HG03521 (cell line): ENCODE data around the gene ZSWIM6.

ENCODE experiments used
- ATAC-seq: cut with Tn5 transposase; IDR thresholded peaks from one replicate; pipeline ENCODE4 v1.9.1; 2021; ENCODE audit warnings: mild to moderate bottlenecking, moderate library complexity; ENCODE audit not compliant: unreplicated experiment

Gene ZSWIM6

DNA sequence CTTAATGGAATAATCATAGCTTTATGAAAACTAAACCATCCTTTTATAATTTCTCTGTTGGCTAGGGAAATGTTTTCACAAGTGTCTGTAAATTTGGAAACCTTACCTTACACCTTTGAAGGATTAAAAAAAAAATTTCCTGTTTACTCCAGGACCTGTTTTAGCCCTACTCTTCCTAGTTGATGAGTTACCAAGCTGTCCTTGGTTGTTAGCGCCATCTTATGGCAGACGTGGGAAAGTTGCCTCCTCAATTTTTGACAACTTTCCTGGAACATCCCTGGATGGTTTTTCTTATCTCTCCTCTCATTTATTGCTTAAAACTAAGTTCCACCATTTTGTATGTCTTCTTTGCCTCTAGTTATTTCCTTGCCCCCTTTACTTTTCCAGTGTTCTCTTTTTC lies 25.7 kb downstream of the ZSWIM6 start:
- ATAC-seq = no peak

DNA sequence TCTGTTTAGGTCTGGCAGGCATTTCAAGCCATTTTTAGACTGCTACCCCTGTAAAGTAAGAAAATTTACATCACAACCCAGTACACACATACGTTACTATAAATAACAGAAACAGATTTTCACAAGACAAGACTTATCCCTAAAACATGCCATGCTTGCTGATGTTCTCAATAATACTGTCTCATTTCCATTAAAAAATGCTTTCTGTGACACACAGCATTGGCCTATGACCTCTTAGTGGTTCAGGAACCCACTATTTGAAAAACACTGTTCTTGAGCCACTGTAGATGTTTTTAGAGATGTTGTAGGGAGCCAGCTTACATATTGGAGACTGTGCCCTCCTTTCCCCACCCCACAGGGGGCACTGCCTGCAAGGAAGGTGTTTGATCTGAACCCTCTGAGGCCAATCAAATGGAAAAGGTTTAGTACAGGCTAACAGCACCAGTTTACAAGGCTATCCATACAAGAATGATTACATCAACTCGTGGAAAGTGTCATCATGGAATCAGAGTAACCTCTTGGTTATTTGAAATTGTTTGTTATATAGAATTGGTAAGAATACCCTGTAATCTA lies 30.8 kb downstream of the ZSWIM6 start:
- no peak for ATAC-seq

DNA sequence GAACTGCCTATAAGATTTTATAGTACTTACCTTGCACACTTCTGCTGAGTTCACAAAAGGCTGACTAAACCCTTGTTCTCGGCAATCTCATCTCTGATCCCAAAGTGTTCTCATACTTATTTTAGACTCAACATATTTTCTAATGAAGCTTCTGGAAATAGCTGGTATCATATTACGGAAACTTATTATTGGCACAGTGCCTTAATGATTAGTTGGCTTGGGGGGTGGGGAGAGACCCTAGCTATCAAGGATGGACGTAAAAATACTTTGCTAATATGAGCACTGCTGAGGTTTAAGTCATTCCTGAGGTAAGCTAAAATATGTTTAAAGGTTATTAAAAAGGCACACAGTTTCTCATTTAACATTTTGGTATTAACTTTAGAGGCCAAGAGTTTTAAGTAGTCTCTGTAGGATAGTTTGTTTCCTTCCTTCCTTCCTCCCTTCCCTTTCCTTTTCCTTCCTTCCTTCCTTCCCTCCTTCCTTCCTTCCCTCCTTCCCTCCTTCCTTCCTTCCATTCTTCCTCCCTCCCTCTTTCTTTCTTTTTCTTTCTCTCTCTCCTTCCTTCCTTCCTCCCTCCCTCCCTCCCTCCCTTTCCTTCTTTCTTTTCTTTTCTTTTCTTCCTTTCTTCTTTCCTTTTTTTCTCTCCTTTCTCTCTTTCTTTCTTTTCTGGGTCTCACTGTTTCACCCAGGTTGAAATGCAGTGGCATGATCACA lies 31.5 kb downstream of the ZSWIM6 start:
- no peak for ATAC-seq

DNA sequence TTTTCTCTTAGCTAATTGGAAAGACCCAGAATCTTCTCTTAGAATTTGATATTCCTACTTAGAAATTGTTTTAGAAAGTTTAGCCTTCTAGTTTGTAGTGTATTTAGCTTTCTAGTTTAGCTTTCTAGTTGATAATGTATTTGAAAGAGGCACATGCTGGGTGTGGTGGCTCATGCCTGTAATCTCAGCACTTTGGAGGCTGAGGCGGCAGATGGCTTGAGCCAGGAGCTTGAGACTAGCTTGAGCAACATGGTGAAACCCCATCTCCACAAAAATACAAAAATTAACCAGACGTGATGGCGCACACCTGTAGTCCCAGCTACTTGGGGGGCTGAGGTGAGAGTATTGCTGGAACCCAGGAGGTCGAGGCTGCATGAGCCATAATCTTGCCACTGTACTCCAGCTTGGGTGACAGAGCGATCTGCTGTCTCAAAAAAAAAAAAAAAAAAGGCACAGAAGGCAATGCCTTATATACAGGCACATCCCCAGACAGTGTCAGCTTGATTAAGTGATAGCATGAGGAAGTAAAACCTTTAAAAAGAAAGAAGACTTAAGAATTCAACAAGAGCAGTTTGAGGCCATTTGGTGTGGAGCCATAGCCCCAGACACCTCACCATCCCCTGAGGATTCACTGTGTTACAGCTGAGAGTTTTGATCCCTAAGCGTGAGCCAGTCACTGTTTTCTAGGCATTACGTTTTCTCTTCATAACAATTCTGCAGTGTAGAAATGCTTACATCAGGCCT lies 34.6 kb downstream of the ZSWIM6 start:
- ATAC-seq = no peak

DNA sequence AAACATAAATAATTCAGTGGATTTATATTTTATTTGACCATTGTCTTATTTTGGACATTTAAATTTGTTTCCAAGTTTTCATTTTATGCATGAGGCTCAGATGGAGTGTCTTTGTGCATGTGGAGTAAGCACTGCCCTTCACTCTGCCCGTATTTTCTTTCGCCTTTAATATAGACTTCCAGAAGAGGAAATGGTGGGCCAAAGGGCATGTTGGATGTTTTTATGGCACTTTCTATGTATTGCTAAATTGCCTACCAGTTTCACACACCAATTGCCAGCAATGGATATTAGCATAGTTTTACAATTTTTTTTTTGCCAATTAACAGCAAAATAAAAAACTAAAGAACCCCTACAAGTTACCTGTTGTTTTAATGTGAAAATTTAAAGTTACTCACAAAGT lies 38.4 kb downstream of the ZSWIM6 start:
- ATAC-seq = no peak

DNA sequence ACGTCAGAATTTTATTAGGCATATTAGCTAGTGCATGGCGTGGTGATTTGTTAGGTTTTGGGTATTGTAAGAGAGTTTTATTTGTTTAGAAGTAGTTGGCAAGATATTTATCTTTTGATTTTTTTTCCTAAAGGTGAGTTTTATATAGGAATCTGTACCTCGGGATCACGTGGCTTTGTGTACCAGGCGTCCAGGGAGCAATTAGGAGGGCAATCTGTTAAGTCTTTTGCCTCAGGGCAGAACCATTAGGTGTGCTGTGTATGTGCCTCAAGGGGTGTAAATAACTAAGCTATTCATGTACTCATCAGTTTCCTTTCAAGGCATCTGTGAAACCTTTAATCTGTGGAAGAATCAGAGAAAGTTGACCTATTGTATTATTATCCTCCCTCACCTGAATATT lies 39.4 kb downstream of the ZSWIM6 start:
- no peak for ATAC-seq

DNA sequence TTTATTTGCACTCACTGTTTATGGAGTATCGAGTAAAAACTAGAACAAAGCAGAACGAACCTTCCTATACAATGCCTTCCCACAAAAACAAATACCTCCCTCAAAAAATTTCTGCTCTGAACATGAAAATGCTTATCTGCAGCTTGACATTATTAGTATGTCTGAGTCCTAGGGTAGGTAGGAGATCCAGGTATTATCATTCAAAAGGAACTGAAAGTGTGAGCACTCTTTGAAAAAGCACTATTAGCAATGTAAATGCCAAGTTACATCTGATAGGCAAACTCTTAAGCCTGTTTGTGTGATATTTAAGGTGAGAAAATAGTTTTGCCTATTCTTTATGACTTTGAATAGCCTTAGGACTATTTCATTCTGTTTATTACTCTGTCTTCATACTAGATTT lies 47.6 kb downstream of the ZSWIM6 start:
- ATAC-seq = no peak

DNA sequence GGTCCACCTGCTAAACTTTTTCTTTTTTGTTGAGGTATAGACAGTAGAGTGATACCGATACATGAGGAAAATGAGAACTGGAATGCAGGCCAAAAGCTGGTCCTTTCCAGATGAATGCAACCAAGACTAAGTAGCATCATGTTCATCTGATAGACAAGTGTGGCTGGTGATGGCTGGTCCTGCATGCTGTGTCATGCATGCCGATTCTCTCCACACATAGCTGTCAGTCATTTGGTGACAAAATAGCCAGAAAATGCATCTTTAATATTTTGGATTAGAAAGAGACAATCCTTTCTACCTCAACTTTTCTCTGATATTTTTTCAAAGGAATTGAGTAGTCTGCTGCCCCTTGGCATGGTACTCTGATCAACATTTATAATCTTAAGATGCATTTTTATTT lies 49.9 kb downstream of the ZSWIM6 start:
- ATAC-seq = no peak

DNA sequence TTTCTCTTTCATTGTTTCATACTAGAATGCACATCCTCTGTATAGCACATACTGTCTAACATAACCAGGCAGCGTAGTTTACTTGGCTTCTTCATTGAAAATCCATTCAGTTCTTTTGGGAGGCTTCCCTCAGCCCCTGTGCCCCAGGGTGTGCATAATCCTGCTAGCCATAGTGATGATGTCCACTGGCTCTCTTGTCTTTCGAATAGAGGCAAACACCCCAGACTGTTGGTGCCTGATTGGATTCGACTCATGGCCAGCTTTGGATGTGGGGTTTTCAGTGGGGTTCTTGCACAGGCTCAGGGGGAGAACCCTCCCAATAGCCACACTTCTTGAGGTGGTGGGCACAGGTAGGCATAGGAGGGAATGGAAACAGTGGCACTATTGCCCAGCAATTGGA lies 53.6 kb downstream of the ZSWIM6 start:
- ATAC-seq = no peak

DNA sequence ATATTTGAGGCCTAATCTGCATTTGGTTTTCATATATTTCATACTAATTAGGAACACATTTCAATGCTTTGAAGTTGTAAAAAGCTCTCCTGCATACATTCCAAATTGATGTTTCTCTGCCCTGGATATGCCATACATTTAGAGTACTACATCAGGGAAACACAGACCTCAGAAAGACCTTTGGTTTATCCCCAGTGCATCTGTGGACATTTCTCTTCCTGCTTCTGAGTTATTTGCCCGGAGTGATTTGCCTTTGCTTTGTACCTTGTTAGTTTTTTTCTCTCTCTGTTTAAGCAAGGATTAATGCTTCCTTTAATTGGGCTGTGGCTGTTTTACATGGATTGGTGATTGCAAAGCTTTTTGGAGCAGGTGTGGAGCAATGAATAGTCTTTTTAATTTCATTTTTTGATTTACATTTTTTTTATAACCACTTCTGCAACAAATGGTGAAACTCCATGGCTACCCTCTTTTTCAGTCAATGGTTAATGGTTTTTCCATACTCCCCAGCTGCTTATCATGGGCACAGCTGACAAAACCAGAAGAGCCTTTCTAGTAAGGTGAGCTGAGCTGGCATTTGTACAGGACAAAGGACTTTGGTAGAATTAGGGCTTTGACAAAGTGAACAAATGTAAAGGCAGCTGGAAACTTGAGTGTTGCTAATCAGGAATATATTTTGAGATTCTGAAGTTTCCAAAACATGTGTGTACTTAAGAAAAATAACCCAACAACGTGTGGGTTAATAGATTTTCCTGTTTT lies 54.2 kb downstream of the ZSWIM6 start:
- no peak for ATAC-seq

DNA sequence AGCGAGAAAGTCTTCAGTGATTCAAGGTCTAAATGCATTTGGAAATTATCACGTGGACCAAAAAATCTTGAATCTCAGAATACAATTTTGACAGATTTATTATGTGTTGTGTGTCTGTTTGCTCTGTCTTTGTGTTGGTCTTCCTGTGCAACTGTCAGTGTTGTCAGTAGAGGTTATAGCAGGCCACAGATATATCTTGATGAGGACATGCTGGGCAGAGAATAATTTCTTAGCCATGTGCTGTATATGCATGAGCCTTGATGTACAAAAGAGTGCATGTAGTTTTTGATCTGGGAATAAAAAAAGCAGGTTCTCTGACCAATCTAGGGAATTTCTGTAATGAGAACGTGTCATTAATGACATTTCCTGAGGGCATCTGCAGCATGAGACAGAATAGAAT lies 57.6 kb downstream of the ZSWIM6 start:
- ATAC-seq = no peak

DNA sequence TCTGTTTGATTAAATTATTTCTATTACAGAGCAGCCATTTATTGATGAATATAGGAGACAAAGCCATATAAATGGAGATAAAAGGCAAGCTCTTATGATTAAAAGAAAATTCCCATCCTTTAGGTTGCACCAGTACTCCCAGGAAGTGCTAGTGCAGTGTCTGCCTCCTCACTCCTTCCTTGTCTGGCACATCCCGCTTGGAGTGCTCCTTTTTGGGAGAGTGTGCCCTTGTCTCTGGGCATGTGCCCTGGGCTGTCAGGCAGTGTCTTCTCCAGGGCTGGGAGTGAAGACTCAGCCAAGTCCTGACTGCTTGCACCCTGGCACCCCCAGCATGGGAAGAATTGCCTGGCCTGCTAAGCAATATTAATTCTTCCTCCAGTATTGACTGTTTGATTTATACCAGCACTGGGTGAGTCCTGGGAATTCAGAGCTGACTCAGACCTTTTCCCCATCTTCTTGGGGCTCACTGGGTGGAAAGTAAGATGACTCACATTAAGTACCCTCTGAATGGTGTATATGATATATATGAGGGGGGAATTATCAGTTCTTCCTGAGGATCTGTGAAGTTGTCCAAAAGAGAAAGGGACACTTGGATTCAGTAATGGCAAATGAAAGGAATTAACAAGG lies 62.1 kb downstream of the ZSWIM6 start:
- ATAC-seq = no peak

DNA sequence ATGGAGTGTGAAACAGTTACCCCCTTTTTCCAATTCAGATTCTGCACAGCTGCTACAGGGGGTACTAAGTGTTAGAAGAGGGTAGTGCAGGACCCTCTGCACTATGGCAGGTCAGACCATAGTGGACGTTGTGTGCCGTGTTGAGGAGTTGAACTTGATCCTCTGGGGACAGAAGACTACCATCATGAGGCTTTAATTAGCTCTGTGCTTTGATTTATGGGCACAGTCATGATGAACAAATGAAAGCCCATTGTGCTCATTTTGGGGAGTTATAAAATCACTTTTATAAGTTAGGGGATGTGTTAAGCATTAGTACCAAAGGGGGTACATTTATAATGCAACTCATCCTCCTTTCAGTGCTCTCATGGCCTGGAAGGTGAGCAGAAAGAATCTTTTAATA lies 62.7 kb downstream of the ZSWIM6 start:
- no peak for ATAC-seq

DNA sequence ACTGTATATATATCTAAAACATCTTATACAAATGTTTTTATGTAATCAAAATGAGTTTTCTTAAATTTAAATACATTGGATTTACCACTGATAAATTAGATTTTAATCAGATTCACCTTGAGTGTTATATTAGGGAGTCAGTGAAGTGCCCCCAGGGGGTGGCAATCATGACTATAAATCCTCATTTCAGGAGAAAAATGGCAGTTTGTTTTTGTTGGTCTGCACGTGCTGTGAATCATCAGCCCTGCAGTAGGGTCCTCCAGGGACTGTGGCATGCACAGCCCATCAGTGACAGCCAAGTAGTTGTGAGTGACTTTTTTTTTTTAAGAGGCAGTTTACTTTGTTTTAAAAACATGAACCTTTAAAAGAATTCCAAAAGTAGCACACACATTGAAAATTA lies 65.2 kb downstream of the ZSWIM6 start:
- no peak for ATAC-seq

DNA sequence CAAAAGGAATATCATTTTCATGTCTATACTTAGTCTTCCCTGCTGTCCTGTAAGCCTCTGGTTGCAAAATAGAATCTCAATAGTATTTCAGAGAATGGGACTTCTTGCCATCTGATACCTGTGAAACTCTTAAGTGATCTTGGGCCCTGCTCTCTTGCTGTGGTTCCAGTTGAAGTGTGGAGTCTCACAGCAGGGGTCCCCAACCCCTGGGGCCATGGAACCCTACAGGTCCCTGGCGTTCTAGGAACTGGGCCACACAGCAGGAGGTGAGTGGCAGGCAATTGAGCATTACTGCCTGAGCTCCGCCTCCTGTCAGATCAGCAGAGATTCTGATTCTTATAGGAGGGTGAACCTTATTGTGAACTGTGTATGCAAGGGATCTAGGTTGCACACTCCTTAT lies 65.9 kb downstream of the ZSWIM6 start:
- ATAC-seq = no peak

DNA sequence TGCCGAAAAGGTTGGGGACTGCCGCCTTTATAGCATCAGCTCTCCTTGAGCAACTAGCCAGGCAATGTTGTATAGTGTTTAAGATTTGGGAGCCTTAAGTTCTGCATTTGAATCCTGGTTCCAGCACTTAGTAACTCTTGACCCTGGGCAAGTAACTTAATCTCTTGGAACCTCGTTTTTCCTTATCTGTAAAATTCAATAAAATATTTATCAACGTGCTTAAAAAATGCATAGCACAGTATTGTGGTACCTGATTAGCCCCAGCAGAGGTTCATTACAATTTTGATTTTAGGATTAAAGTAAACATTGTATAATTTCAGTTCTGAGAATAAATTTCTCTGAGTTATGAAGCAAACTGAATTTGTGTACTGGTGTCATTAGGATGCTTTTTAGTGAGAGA lies 66.4 kb downstream of the ZSWIM6 start:
- no peak for ATAC-seq

DNA sequence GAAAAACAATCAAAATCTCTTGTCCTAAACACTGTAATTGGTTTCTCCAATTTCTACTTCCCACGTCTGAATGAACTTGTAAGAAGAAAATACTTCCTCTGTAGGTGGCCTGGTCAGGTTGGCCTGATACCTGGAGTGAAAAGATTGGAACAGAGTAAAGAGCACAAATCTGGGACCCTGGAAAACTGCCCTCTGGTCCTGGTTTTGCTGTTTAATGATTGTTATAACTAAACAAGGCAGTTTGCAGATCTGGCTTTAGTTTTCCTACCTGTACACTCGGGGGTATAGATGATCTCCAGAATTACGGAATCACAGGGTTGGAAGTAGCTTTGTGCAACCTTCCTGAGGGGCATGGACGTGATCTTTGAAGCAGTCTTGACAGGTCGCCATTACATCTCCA lies 67.6 kb downstream of the ZSWIM6 start:
- ATAC-seq = no peak

DNA sequence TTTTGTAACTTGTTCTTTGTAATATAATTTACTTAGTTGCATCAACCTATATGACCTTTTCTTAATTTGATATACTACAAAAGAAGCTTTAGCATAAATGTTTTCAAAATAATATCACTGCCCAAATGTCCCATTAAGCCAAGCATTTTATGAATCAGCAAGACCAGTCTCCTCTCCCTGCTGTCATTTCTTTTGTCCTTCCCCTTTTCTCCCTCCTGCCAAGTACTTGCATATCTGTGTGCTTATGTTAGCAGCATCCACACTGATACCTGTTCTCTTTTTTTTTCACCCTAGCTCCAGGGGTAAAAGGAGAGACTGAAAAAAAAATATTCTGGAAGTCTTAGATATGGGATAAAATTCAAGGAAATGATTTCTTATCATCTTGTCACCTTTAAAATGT lies 69.7 kb downstream of the ZSWIM6 start:
- no peak for ATAC-seq

DNA sequence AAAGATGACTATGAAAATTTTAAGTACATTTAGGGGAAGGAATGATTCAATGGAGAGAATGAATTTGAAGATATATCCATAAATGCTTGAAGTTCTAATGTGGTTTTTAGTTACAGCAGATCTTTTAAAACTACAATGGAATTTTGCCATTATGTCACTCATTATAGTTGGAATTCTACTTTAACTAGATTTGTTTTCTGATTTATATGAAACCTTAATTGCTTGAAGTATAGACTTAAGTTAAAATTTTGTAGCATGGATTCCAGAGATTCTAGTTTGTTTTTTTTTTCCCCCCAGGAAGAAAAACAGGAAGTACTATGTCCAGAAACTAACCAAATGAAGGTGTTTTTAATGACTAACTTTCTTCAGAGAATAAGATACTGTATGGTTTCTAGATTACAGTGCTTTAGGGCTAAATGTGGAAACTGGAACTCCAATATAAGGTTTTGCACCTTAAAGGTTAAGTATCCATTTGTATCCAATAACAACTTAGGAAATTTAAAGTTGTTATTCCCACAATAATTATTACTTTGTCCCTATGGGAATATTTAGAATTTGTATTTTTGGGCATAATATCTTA lies 70.3 kb downstream of the ZSWIM6 start:
- no peak for ATAC-seq

DNA sequence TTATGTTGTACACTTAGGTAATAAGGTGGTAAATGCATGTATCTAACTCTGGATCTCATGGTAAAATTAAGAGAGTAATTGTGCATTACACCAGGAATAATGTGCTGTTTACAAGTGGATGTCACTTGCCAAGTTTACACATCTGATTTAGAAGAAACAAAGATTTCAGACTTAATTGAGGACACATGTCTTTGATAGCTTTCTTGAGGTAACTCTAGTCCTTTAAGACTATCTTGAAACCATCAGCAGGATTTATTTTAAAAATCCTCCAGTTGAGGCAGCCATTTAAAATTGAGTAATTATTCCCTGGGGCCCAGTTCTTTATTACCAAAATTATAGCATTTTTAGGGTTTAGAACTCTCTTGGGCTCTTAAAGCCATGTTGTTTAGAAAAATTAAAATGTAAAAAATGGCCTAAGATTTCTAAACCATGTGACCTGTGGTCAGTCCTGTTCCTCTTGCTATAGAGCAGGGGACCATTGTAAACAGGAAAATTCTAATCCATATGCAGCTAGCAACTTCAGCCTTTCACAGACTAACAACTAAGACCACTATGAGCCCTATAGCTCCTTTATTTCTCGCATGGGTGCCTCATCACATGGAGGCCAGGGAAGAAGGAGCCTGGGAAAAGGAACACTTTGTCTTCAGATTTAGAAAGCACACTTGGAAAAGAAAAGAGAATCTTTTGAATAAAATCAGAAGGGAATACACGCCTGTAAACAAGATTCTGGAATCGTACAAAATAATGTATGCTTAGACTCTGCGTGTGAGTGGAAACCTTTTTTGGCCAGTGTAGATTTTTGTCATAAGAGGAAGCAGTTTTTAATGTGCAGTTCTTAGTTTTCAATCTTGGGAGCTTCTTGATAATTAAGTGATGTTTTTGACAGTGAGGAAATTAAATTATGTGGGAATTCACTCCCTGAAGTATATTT lies 71.2 kb downstream of the ZSWIM6 start:
- no peak for ATAC-seq
